MM.1S (cell line): Measurements from ENCODE around the gene NCBP2.
"Not testable (repeated sequence)": the region's sequence is repeated elsewhere in the genome, so short reads cannot be mapped to it uniquely, and the experiment has no call there.

Source experiments
- EZH2 ChIP-seq: fragments of 300-600 bp; sonication (generic); optimal IDR thresholded peaks from 2 replicates; pipeline ENCODE3; 2017; ENCODE audit warnings: low read depth, mild to moderate bottlenecking, antibody characterized with exemption, low read length, mixed read lengths
- TF ChIP-seq, protein P1 (sequence below): fragments of 300-600 bp; sonication (generic); IDR thresholded peaks from 2 replicates; pipeline ENCODE4 v1.5.1; 2016; ENCODE audit warnings: antibody characterized with exemption, low read length, mixed read lengths

- TF ChIP-seq EZH2 = not testable (repeated sequence)
- TF ChIP-seq, protein P1, sequence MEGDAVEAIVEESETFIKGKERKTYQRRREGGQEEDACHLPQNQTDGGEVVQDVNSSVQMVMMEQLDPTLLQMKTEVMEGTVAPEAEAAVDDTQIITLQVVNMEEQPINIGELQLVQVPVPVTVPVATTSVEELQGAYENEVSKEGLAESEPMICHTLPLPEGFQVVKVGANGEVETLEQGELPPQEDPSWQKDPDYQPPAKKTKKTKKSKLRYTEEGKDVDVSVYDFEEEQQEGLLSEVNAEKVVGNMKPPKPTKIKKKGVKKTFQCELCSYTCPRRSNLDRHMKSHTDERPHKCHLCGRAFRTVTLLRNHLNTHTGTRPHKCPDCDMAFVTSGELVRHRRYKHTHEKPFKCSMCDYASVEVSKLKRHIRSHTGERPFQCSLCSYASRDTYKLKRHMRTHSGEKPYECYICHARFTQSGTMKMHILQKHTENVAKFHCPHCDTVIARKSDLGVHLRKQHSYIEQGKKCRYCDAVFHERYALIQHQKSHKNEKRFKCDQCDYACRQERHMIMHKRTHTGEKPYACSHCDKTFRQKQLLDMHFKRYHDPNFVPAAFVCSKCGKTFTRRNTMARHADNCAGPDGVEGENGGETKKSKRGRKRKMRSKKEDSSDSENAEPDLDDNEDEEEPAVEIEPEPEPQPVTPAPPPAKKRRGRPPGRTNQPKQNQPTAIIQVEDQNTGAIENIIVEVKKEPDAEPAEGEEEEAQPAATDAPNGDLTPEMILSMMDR = not testable (repeated sequence)
Measured at GRCh38 chr3:196944037-196944790, 1.9 kb upstream of the NCBP2 start.
